ENCODE results near the gene SLC43A3. TPM values are rescaled to one million over a fixed set of nuclear protein-coding genes. Genes with fewer than 3 reads are reported as not detected.
A peak's percentile ranks its signal among the peaks of the same experiment; 100 is the strongest.
"Not testable (repeated sequence)": the region's sequence is repeated elsewhere in the genome, so short reads cannot be mapped to it uniquely, and the experiment has no call there.

The SLC43A3 gene
- total RNA-seq, 1 donor from 2014 or later = 26.7 TPM

DNA sequence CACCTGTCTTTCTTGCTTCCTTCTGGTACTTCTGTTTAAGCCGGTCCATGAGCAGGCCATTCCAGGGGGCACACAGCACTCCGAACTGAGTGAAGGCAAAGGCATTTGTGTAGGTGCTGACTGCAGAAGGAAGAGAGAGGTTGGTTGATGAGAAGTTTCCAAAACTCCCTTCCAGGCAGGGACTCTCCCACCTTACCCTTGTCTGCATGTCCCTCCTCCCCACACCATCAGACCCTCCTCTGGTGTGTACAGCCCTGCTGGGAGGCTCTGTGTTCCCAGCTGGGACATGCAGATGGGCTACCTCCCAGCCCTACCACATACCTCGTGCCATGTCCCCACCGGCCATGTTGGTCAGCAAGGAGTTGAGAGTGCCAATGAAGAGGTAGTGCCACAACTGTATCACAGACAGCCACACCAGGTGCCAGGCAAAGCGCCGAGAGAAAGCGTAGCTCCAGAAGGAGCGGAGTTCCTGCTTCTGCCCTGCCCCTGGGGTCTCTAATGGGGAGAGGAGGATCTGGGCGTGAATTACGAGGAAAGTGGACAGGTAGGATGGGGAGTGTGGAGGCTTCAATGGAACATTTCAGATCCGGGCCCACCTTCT, 12.2 kb downstream of the SLC43A3 start:
- intact Hi-C loops (cut with DNase I) = no loop called here

DNA sequence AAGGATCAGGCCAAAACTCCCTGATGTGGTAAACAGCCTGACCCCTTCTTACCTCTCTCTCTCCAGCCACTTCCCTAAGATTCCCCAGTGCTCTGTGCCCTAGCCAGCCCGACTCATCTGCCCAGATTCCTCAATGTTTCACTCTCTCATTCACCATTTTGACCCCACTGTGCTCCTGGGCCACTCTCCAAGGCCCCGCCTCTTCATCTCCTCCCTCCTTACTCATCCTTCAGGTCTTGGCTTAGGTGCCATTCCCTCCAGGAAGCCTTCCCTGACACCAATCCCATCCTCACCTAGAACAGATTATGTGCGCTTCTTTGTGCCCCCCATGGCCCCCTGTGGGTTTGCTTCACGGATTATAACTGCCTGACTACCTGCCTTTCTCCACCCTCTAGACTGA, 13.2 kb downstream of the SLC43A3 start:
- intact Hi-C loops (cut with DNase I) = no loop called here

More for the DNA sequence above, 12.2 kb downstream of the SLC43A3 start:
- peak; percentile 33 for DNase-seq (ENCODE audit: low spot score)

DNA sequence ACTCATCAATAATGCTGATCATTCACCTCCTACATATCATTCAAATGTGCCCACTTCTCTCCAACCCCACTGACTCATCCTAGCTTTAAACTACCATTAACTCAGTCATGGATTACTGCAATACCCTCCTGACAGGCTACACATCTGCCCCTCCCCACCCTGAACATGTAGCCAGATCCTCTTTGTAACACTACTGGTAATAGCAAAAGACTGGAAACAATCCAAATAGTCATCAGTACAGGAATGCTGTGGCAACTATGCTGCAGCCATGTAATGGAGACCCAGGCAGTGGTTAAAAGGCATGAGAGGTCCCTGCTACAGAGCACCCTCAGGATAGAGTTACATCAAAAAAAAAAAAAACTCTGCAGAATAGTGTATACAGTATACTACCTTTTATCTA, 16.6 kb downstream of the SLC43A3 start:
- intact Hi-C loops (cut with DNase I) = no loop called here

More for the DNA sequence above, 13.2 kb downstream of the SLC43A3 start:
- peak; percentile 64 for DNase-seq (ENCODE audit: low spot score)

DNA sequence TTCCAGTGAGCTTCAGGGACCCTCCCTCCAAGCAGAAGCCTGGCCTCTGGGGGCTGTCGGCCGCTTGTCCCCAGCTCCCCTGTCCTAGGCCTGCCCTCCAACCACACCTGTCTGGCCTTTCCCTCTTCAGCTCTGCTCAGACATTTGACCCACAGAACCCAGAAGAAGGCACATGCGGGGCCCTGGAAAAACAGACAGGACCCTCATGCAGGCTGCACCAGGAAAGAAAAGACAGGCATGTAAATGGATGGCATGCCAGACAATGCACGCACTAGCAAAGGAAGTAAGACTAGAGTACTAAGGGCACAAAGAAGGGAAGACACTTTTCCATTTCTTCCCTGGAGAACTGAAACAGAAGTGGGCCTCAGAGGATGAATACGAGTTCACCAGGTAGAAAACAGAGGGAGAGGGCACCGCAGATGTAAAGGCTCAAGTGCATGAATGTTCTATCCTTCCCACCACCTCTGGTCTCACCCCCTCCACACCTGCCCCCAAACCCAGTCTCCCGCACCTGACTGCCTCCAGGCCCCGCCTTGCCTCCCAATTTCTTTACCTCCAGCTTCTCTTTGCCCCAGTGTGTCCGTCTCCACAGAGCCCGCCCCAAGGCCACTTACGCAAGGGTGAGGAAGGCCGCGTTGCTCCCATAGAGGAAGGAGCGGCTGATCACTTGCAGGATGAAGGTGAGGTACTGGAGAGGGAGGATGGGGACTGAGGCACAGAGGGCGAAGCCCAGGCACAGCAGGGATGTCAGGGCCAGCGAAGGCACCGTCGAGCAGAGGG, 17.4 kb downstream of the SLC43A3 start:
- intact Hi-C loops (cut with DNase I) = loop anchor here (5.0 kb wide), 1 partner anchor 47 kb away; no protein-coding TSS in a partner anchor
- peak; percentile 51 for DNase-seq (ENCODE audit: low spot score)

More for the DNA sequence above, 16.6 kb downstream of the SLC43A3 start:
- peak; percentile 4 for DNase-seq (ENCODE audit: low spot score)

DNA sequence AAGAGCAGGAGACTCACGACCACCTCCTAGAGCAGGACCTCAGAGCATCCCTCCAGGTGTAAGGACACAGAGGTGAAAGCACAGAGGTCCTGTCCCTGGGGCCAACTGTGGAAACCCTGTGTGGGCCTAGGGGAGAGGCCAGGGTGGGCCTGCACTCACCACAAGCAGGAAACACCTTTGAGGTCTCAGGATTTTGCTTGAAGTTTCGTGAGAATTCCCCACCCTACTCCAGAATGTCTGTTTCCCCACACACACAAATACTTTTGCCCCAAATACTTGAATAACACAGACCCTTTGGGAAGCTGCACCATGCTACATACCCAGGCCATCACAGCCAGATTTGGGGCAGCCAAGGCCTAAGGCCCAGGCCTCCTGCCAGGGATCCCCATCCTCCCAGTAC, 18.1 kb downstream of the SLC43A3 start:
- intact Hi-C loops (cut with DNase I) = loop anchor here (5.0 kb wide), 1 partner anchor 46 kb away; no protein-coding TSS in a partner anchor

DNA sequence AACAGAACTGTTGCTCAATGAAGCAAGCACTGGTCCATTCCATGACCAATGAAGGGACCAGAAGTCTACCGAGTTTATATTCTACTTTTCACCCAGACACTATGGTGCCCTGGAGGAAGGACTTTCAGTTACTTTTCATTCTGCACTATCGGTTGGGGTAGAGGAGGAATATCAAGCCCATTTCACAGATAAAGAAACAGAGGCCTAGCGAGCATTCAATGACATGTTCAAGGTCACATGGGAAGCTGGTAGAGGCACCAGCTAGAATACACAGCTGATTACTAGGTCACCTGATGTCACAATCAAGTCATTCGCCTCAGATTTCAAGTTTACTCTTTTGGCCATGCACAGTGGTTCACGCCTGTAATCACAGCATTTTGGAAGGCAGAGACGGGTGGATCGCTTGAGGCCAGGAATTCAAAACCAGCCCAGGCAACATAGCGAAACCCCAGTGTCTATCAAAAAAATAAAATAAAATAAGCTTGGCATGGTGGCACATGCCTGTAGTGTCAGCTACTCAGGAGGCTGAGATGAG, 18.9 kb downstream of the SLC43A3 start:
- intact Hi-C loops (cut with DNase I) = loop anchor here (5.0 kb wide), 1 partner anchor 46 kb away; no protein-coding TSS in a partner anchor
- DNase-seq (ENCODE audit: low spot score) = peak; percentile 22

More for the DNA sequence above, 18.1 kb downstream of the SLC43A3 start:
- peak; percentile 46 for DNase-seq (ENCODE audit: low spot score)

DNA sequence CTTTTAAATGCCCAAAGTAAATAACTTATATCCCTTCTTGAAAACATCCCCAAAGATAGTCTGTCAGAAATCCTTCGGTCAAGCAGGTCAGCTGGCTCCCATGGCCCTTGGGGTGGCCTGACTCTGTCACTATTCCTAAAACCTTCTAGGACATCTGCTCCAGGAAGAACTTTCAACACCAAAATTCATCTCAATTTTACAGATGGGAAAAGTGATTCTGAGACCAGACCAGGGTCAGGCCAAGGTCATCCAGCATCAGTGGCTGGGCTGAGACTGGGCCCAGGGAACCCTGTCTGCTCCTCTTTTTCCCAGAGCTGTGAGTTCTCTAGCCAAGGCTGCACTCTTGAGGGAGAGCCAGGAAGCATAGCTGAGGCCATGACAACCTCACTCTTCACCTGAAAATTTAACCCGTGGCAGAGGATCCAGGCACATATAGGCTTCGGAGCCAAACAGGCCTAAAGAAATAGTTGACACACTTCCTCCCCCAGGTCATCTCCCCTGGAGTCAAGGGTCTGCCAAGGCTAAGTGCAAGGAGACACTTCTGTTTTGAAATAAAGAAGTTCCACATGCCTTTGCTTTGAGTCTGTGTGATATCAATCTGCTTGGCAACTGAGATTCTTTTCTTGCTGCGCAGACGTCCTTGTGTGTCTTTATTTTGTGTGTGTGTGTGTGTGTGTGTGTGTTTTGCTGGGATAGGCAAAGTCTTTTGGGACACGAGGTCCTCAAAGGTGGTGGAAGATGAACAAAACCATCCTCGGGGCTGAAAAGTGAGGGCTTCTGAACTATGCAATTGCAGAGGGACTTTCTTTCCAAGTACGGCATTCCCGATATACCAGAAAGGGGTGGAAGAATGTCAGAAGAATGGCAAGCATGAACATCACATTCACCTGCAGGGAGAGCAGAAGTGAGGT, 19.7 kb downstream of the SLC43A3 start:
- peak; percentile 41 for DNase-seq (ENCODE audit: low spot score)
- intact Hi-C loops (cut with DNase I) = loop anchor here (5.0 kb wide), 1 partner anchor 45 kb away; no protein-coding TSS in a partner anchor

DNA sequence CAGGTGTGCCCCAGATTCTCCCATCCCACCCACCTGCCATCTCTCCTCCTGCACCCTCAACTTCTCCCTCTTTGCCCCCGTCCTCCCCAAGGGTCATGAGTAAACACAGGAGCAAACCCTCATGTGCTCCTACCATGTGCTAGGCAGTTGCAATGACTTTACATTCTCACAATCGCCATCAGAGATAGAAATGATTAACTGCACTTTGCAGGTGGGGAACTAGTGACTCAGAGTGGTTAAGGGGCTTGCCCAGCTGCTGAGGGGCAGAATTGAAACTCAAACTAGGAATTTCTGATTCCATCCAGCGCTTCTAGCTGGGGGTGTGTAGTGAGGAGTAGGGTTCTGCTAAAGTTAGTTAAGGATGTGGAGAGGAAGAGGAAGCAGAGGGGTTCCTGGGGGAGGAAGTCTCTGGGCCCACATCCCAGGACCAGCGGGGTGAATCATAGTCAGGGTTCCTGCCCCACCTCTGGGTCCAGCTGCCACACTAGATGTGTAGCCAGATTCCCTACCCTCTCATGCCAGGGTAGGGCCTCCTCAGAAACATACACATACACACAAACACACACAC, 20.5 kb downstream of the SLC43A3 start:
- DNase-seq (ENCODE audit: low spot score) = peak; percentile 68
- intact Hi-C loops (cut with DNase I) = loop anchor here (5.0 kb wide), 1 partner anchor 44 kb away; no protein-coding TSS in a partner anchor

DNA sequence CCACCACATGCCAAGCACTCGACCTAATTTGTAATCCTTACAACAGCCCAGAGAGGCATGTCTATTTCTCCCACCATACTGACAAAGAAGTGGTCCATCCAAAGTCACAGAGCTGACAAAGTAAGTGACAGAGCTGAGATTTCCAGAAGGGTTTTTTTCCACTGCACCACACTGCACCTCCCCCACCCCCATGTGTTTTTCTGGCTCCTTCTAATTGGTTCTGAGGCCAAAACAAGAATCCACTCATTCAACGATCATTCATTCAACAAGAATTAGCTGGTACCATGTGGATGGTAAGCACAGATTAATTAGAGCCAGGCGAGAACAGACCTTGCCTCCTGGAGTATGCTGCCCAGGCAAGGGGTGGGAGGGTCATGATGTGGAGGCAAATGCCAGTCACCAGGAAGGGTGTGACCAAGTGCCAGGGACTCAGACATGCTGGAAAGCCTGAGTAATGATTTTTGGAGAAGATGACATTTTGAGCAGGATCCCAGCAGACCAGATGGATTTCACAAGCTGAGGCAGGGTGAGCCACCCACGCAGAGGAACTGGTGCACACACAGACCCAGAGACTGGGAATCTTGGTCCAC, 21.6 kb downstream of the SLC43A3 start:
- intact Hi-C loops (cut with DNase I) = loop anchor here (5.0 kb wide), 1 partner anchor 43 kb away; no protein-coding TSS in a partner anchor
- DNase-seq (ENCODE audit: low spot score) = peak; percentile 56

DNA sequence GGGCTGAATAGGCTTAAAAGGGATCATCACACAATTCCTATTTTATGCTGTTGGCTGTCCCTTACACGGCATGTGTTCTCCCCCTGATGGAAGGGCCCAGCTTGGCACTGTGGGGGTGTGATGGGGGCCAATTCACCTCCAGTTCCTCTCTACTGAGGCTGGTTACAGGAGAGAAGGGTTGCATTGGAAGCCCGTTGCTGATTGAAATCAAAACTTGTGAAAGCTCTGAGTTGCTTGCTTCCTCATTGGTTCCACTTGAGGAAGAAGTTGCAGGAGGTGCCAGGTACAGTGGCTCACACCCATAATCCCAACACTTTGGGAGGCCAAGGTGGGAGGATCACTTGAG, 23.1 kb downstream of the SLC43A3 start:
- DNase-seq (ENCODE audit: low spot score) = peak; percentile 22
- intact Hi-C loops (cut with DNase I) = no loop called here

DNA sequence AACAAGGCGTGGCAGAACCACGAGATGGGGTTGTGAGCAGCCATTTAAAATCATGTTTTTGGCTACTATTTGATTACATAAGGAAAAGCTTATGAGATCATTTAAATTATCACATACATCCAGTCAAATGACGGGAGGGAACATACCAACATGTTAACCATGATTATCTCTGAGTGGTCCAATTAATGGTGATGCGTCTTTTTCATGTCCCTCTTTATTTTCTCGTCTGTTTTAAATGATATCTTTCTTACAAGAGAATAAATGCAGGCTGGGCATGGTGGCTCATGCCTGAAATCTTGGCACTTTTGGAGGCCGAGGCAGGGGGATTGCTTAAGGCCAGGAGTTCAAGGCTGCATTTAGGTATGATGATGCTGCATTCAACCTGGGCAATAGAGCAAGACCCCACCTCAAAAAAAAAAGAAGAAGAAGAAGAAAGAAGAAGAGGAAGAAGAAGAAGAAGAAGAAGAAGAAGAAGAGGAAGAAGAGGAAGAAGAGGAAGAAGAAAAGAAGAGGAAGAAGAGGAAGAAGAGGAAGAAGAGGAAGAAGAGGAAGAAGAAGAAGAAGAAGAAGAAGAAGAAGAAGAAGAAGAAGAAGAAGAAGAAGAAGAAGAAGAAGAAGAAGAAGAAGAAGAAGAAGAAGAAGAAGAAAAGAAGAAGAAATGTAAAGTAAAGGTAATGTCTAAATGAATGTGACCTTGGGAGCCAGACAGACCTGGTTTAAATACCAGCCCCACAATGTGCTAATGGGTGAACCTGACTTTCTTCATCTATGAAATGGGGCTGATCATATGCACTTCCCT, 23.7 kb downstream of the SLC43A3 start:
- intact Hi-C loops (cut with DNase I); DNase-seq (ENCODE audit: low spot score): not testable (repeated sequence)

DNA sequence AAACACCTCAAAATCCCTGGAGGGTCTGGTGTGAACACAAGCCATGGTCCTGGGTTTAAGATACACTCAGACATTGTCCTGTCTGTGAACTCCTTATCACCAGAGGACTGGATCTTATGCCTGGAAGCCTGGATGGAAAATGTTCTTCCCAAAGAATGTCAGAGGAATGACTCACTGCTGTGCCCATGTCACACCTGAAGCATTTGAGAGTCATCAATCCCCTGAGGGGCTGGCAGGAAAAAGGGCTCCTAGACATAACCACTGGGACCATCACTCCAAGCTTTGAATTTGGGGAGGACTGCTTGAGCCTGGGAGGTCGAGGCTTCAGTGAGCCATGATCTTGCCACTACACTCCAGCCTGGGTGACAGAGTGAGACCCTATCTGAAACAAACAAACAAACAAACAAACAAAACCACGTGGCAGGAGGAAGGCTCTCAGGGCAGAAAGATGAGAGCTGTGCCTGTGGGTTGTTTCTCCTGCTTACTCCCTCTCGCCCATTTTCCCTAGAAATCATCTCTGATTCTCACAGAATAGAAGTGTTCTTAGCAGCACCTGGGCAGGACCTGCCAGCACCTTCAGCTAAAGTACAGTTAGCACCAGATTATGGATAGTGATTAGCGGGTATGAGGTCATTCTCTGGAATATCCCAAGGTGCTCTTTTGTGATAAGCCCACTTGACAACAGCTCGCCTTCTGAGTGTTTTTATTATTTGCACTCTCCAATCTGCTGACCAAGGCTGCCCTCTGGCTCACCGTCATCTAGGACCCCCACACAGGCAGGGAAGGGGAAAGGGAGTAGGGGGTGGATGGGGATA, 24.5 kb downstream of the SLC43A3 start:
- peak; percentile 53 for DNase-seq (ENCODE audit: low spot score)
- intact Hi-C loops (cut with DNase I) = no loop called here

DNA sequence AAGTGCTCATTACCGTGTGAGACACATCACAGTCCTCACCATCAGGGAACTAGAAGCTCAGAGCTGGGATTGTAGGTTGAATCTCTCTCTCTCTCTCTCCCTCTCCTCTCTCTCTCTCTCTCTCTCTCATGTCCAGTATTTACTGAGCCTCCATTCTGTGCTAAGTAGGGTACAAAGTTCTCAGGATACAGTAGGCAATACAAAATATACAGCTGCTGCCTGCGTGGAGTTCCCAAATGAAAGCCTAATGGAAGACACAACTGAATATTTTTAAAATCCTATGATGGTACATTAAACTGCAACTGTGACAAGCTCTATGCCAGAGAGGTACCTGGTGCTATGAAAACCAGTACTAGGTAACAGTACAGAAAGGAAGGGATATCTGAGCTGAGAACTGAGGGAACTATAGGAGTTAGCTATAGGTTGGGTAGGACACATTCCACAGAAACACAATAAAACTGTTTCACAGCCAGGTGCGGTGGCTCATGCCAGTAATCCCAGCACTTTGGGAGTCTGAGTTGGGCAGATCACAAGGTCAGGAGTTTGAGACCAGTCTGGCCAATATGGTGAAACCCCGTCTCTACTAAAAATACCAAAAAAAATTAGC, 26.8 kb downstream of the SLC43A3 start:
- DNase-seq (ENCODE audit: low spot score) = no peak
- intact Hi-C loops (cut with DNase I) = no loop called here

DNA sequence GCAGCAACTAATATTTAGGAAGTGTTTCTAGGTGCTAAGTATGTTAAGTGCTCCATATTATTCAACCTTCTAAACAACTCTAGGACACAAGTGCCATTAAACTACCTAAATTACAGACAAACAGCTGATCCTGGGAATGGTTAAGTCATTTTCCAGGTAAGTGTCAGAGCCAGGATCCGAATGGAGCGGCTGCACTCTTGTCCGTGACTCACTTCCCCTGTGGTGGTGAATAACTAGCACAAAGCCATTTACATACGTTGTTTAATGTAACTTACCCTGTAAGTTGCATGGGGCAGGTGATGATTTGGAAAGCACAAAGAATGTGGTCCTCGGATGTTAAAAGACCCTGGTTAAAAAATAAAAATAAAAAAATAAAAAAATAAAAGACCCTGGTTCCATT, 27.7 kb downstream of the SLC43A3 start:
- no peak for DNase-seq (ENCODE audit: low spot score)

DNA sequence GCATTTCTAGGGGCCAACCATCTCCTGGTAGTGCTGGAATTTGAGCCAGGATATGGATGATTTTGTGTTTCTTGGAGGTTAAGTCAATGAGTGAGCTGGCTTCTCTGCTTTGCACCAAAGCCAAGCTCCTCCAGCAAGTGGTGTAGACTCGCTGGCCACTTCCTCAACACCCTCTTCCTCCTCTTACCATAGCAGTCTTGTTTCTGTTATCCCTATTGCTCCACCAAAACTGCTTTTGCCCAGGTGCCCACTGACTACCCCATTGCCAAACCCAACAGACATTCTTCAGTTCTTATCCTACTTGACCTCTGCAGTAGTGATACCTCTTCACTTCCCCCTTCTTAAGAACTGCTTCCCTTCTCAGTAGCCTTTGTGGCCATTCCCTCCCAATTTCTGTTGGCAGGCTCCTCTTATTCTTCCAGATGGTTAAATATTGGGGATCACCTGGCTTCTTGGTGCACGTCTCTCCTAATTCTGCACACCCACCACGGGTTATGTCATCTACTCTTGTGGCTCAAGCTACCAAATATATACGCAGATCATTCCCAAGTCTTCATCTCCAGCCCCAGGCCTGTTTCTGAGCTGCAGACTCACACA, 29.4 kb downstream of the SLC43A3 start:
- peak; percentile 35 for DNase-seq (ENCODE audit: low spot score)
- intact Hi-C loops (cut with DNase I) = no loop called here

More for the DNA sequence above, 27.7 kb downstream of the SLC43A3 start:
- intact Hi-C loops (cut with DNase I) = no loop called here

DNA sequence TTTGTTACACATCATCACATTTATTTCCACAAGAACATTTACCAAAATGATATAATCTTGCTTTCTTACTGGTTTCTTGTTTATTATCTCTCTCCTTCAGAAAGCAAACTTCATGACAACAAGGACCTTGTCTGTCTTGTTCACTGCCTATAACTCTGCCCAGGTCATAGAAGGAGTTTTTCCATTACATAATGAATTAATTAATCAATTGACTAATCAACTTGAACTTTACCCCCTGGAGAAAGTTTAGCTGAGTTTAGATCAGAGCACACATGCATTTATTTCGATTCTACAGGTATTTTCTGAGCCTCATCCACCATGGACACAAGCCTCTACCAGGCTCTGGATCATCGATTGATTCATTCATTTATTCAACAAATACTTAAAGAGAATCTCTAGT, 30.2 kb downstream of the SLC43A3 start:
- DNase-seq (ENCODE audit: low spot score) = no peak
- intact Hi-C loops (cut with DNase I) = no loop called here
